Sciatic nerve (tissue), 2 donors: ENCODE measurements around the gene STC2. TPM values are rescaled to one million over a fixed set of nuclear protein-coding genes. Genes with fewer than 3 reads are reported as not detected.
"Not testable (repeated sequence)": the region's sequence is repeated elsewhere in the genome, so short reads cannot be mapped to it uniquely, and the experiment has no call there.

Experiments used
- ATAC-seq: fragments of 200-7000 bp; cut with Tn5 transposase; one replicate; pipeline ENCODE4 v1.9.1; 2020; ENCODE audit warnings: mild to moderate bottlenecking, moderate library complexity
- DNase-seq: peaks from one replicate; pipeline ENCODE4 v3.0.0-alpha.2; 2020; ENCODE audit warnings: low spot score
- intact Hi-C: fragments of 100-400 bp; cut with DNase I; formaldehyde crosslinking; loops from one replicate; pipeline ENCODE4 v1.14.2; 2022
- total RNA-seq: library from RNA; stranded (reverse); fragmentation: NEBNext Ultra II Directional; extraction: Animal tissue kit (Norgen Biotek cat#: 25700); gene quantifications from one replicate; pipeline ENCODE4 v1.2.1, GENCODE V29; 2021
- donor health status: DM: no; HTN: no; CAD: no.
- donor health status: DM: no; HTN: no; CAD: no.

Gene STC2, protein sequence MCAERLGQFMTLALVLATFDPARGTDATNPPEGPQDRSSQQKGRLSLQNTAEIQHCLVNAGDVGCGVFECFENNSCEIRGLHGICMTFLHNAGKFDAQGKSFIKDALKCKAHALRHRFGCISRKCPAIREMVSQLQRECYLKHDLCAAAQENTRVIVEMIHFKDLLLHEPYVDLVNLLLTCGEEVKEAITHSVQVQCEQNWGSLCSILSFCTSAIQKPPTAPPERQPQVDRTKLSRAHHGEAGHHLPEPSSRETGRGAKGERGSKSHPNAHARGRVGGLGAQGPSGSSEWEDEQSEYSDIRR
- 3.6 TPM for total RNA-seq

DNA sequence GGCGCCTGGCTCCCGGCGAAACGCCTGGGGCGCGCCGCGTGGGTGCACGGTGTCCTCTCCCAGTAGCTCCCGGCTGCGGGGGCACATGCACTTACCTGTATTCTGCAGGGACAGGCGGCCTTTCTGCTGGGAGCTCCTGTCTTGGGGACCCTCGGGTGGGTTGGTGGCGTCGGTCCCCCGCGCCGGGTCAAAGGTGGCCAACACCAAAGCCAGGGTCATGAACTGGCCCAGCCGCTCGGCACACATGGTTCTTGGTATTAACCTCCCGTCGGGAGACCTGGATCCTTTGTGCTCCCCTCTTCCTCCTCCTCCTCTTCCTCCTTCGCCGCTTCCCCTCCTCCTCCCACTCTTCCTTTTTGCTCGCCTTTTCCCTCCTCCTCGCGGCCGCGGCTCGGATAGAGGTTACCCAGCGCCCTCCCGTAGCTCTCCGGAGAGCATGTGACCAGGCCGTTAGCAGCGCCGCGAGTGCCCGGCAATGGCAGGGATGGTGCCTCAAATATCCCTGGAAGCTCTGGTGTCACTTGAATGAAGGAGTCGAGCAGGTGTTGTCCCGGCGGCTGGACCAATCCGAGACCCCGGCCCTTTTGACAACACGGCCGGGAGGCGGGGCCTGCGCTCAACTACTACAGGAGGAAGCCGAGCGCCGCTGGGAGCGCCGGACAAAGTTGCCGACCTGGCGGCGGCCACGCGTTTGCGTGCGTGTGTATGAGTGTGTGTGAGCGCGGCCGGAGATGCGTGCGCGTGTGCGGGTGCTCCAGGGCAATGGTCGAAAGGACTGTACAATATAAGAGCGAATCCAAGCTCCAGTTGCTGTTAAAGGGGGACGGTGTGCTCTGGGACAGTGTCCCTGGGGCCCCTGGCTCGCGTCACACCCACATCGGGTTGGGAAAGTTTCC lies at the start of gene STC2:
Gene STC2, minus strand, starts transcription at position 467 of the 896 bp plus-strand sequence. Its CDS starts 221 bp downstream, at position 246.
- DNase-seq = no peak
- ATAC-seq = peak; percentile 43
- intact Hi-C loops = no loop called here

DNA sequence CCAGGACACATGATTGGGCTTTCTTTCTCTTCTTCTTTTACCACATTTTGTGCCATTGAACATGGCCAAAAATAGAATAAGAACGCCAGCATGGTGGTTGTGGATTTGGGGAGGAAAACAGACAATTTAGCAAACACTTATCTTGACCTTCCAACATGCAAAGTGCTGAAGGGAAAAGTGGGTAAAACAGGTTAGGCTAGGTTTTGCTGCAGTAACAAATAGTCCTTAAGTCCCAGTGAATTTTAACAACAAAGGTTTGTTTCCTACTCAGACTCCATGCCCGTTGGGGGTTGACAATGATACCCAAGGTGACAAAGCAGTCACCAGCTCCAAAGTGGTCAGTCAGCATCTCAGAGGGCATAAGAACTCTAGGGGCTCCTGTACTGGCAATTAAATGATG lies 43.2 kb upstream of the STC2 start:
- ATAC-seq (no peak), DNase-seq (no peak)
- intact Hi-C loops = no loop called here

DNA sequence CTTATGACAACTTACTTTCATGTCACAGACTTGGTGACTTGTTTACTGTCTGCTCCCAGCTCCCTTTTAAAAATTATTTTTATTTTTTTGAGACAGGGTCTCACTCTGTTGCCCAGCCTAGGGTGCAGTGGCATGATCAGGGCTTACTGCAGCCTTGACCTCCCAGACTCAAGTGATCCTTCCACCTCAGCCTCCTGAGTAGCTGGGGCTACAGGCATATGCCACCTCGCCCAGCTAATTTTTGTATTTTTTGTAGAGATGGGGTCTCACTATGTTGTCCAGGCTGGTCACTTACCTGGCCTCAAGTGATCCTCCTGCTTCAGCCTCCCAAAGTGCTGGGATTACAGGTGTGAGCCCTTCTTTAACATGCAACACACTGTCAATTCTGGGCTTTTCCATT lies 35.2 kb upstream of the STC2 start:
- DNase-seq, ATAC-seq, intact Hi-C loops: not testable (repeated sequence)

DNA sequence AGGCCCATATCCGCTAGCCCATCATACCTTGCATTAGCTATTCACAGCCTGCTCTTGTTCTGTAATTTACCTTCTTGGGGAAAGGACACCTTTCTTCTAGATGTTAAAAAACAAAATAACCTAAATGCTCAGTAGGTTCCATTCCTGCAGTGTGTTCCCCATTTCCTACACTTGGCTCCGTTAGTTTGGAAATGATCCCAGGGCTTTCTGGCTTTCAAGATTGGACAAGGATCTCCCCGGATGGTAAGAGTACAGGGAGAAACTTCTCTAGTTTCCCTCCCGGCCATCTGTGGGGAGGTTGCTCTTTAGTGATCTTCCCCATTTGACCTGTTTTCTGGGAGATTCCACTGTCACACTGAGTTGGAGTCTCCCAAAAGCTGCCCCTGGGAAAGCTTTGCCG lies 27.3 kb upstream of the STC2 start:
- ATAC-seq = no peak
- no peak for DNase-seq
- intact Hi-C loops = no loop called here

DNA sequence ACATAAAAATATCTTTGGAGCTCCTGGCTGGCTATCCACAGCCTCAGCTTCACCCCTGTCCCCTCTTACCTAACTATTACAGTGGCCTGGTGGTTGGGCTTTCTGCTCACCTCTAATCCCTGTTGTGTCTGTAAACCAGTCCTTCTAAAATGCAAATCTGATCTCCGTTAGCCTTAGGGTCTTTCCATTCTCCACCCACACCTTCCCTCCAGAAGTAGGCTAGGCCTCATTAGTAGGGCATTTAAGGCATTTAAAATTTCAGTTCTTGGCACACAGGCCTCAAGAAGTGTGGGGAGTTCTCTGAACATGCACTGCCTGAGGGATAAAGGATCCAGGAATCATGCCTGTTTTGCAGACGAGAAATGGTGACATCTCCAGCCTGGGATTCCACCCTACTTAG lies 26.4 kb upstream of the STC2 start:
- DNase-seq (no peak), ATAC-seq (no peak)
- intact Hi-C loops = no loop called here

DNA sequence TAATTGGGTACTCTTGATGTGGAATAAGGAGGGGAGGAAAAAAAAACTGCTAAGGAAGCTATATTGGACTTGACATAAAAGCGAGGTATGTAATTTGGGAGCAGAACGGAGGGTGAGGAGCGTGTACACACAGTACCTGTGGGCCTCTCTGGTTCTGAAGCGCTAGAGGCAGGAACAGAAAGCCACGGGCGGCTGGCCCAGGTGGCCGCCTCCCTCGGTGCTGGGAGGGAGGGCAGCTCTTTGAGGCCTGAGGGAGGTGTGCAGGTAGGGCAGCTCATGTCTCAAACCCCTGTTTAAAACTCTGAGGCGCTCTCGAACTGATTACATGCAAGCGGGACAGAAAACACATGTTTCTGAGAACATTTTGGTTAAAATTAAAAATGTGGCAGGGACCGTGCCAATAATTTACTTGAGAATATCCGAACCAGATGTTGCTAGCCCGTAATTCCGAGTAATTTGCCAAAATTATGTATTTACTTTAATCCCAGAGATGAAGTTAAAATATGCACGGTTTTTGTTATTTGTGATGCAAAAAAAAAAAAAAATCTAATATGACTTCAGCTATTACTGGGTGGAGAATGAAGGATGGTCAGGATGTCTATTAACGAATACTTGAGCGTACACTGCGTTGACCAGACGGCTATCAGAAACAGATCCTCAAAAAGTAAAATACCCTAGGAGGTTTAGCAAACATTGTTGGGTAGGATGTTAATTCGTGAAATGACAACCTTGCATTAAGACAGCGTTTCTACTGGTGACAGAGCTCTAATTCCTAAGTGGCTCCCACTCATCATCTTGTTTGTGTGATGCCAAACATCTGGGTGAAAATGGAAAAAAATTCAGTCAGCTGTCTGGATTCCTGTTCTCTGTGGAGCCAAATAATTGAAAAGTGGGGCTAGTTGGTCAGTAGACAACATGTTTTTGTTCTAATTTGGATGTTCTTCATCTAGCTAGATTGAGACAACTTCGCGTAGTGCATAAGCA lies 24.4 kb upstream of the STC2 start:
- no peak for DNase-seq
- no peak for ATAC-seq
- intact Hi-C loops = no loop called here

GRCh38 chr5:173342813-173343755 lies 14.9 kb upstream of the STC2 start:
- intact Hi-C loops = no loop called here
- ATAC-seq (no peak), DNase-seq (no peak)

DNA sequence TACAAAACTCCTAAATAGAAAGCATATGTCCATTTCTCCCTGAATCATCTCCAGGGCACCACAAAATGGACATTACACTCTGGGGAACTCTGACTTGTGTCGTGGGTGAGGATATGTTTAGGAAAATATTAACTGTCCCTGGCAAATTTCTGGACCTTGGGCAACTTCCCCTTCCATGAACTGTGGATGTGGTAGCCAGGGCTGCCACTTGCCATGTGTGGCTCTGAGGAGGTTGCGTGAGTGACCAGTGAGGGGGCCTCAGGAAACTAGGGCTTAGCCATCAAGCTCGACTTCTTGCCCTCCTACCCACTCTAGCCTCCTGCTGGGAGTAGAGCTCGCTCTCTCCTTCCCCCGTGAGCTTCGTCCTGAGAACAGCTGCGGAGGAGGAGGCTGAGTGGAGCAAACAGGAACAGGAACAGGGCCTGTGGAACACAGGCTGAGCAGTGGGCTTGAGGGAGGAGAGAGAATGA lies 13.8 kb upstream of the STC2 start:
- intact Hi-C loops = no loop called here
- ATAC-seq (no peak), DNase-seq (no peak)

GRCh38 chr5:173340984-173341383 lies 12.8 kb upstream of the STC2 start:
- no peak for DNase-seq
- ATAC-seq = no peak
- intact Hi-C loops = no loop called here

- ATAC-seq (no peak), DNase-seq (no peak)
- intact Hi-C loops = no loop called here
Observed at GRCh38 chr5:173340451-173340850, 12.2 kb upstream of the STC2 start.

DNA sequence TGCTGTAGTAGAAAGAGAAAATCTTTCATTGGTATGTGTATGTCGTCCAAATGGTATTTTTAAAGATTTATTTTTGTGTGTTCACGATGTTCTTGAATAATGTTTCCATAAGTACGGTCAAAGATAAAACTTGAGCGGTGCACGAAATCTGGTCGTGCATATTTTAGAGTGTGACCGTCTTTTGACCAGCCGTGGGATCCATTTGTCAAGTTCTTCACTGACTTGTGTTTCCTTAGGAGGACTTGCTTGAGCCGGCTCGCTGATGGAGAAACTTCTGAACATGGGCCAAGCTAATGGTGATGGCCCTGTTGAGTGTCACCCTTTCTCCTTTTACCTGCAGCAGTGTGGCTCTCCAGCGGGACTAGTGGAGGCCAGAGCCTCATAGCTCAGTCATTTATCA lies 11.1 kb upstream of the STC2 start:
- intact Hi-C loops = no loop called here
- DNase-seq = no peak
- ATAC-seq = no peak

- intact Hi-C loops = no loop called here
- ATAC-seq (no peak), DNase-seq (no peak)
Observed at GRCh38 chr5:173338380-173339015, 10.3 kb upstream of the STC2 start.

DNA sequence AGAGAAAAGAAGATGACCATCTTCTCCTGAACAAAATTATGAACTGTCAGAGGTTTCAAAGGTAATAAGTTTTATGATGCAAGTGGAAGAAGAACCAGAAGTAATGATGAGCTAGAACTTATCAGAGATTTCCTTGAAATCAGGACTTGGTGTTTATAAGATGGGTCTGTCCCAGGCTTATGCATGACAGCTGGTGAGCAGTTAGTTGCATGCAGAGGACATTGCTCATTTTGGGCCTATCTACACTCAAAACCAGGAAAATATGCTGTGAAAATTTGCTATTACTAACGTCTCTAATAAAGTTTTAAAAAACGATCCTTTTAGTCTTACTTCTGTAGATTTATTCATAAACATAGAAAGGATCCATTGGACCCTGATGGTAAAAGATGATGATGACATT lies 6.6 kb upstream of the STC2 start:
- DNase-seq (no peak), ATAC-seq (no peak)
- intact Hi-C loops = loop anchor here (5.0 kb wide), 1 partner anchor 38 kb away; no protein-coding TSS in a partner anchor

DNA sequence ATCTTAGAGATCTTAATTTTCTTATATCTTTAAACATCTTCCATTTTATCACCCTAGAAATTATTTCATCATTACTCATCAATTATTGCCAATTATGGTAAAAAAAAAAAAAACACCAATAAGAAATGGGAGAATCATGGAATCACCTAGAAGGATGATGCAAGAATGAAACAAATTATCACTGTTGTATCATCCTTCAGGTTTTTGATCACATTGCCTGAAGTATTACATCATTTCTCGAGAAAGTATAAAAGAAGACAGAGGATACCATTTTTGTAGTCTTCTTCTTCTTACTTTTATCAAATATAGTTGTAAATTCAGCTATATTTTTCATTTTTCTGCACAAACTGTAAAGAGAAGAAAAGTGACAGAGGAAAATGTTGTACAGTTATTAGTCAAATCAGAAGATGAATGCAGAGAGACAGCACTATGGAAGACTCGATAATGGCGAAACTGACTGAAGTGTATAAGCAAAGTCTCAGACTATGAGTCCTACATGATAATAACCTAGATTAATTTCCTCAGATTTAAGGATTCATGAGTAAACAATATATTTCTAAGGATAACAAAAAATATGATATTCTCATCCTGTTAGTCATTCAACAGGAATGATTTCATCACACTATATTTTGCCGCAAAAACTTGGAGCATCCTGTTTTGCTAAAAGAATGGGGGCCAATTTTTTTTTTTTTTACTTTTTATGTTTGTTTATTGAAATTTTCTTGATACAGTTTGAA lies 5.9 kb upstream of the STC2 start:
- no peak for ATAC-seq
- DNase-seq = no peak
- intact Hi-C loops = loop anchor here (5.0 kb wide), 1 partner anchor 37 kb away; no protein-coding TSS in a partner anchor

DNA sequence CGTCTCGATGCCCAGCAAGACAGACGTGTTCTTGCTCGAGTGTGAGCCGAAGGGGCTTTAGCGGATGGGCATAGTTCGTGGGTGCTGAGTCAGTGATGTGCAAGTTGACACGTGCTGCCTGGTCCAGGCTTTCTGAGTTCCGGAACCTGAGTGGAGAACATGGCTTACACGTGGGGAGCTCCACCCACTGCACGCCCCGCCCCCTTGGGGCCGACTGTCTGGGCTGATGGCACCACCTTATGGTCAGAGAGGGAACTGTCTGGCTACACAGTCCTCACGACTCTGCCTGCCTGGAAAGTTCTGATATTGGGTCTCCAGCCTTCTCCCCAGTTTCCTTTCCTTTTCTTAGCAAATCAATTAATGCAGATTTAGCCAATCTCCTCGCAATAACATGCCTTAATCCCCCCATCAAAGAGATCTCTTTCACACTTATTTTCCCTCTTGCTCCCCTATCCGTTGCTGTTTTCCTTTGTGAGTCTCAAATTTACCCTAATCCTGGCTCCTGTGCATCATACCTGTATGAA lies 3.8 kb upstream of the STC2 start:
- DNase-seq = peak; percentile 88
- intact Hi-C loops = loop anchor here (5.0 kb wide), 1 partner anchor 35 kb away; no protein-coding TSS in a partner anchor
- peak; percentile 93 for ATAC-seq

GRCh38 chr5:173331287-173331686 lies 3.1 kb upstream of the STC2 start:
- DNase-seq = no peak
- ATAC-seq = no peak
- intact Hi-C loops = loop anchor here (5.0 kb wide), 1 partner anchor 34 kb away; no protein-coding TSS in a partner anchor
